Amniotic stem cell (primary cell): ENCODE results near the gene NGRN.

ENCODE experiments used
- DNase-seq: peaks from one replicate; lab custom pipeline; 2025; lab: John Stamatoyannopoulos, UW

Gene NGRN

DNA sequence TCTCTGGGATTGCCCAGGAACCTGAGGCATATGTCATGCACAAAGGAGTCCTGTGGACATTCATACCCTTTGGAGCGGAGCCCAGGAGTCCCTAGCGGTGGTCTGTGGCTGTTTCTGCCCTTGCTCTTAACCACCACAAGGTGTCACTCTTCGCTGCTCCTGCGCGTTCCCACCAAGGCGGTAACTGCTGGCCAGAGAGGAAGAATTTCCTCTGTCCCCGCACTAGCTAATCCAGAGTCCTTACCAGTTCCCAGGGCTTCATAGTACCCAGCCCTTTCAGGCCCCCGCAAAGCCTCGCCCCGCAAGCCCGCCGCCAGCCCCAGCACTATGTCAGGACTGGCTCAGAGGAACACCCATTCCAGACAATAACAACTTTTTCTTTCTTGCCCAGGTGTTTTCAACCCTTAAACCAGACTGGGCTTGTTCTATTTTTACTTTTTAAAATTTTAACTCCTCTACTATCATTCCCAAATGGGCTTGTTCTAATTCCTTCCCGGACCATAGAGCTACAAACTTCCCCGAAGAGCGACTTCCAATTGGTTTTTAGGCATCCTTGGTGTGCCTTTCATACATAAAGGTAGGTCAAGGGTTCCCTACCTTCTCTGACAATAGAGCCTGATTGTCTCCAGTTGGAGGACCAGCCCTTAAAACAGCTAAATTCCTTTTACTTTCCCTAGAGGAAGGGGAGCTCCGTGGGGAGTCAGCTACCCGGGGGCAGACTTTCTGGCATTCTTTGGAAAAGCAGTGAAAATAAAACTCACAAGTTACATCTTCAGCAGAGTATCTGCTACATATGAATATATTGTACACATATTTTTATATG lies 54.8 kb downstream of the NGRN start:
- peak; percentile 71 for DNase-seq

DNA sequence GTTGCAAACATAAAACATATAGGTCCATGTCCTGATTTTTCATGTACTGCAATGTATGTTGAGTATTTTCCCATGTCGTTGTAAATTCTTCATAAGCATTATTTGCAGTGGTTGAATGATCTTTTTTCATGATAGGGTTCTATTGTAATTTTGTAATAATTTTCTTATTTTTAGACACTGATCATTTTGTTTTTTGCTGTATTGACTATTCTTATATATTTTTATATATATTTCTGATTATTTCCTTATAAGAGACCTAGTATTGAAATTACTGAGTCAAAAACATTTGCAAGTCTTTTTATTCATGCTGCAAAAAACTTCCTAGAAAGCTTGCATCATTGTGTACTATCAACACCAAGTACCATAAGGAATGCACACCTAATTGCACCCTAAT lies 55.4 kb downstream of the NGRN start:
- no peak for DNase-seq
